Osteoblast (primary cell): ENCODE measurements around the gene ZBTB7C. TPM values are rescaled to one million over a fixed set of nuclear protein-coding genes. Genes with fewer than 3 reads are reported as not detected.

Source experiments
- DNase-seq: peaks from one replicate; pipeline ENCODE4 v3.0.0; 2011; ENCODE audit warnings: low spot score, mixed read lengths; ENCODE audit not compliant: insufficient read length; ENCODE audit errors: missing footprints
- H2AFZ ChIP-seq: 2 replicates; pipeline ENCODE4 v1.6.0; 2011; ENCODE audit warnings: mild to moderate bottlenecking, low read length
- H3K27ac ChIP-seq: 2 replicates; pipeline ENCODE4 v1.5.1; 2011; ENCODE audit warnings: mild to moderate bottlenecking, low read depth, low read length, moderate library complexity
- H3K27me3 ChIP-seq: 2 replicates; pipeline ENCODE4 v1.6.0; 2012; ENCODE audit warnings: mild to moderate bottlenecking, control low read depth, inconsistent platforms, low read length, moderate library complexity; ENCODE audit not compliant: insufficient read depth
- H3K36me3 ChIP-seq: 2 replicates; pipeline ENCODE4 v1.5.1; 2011; ENCODE audit warnings: mild to moderate bottlenecking, low read length, control low read depth, moderate library complexity; ENCODE audit not compliant: insufficient read depth
- H3K4me1 ChIP-seq: 2 replicates; pipeline ENCODE4 v1.5.1; 2011; ENCODE audit warnings: mild to moderate bottlenecking, low read length, control low read depth, moderate library complexity; ENCODE audit not compliant: insufficient read depth
- H3K4me2 ChIP-seq: 2 replicates; pipeline ENCODE4 v1.6.0; 2011; ENCODE audit warnings: mild to moderate bottlenecking, low read length; ENCODE audit not compliant: insufficient read depth
- H3K4me3 ChIP-seq: fragments of 200-600 bp; sonication (generic); 3 replicates; pipeline ENCODE4 v1.5.1; 2012; ENCODE audit warnings: mild to moderate bottlenecking, low read length, inconsistent platforms; ENCODE audit not compliant: insufficient read depth
- H3K79me2 ChIP-seq: 2 replicates; pipeline ENCODE4 v1.6.0; 2012; ENCODE audit warnings: mild to moderate bottlenecking, low read length, control low read depth, inconsistent platforms; ENCODE audit not compliant: insufficient read depth
- H3K9me3 ChIP-seq: 2 replicates; pipeline ENCODE4 v1.5.1; 2011; ENCODE audit warnings: low read depth, low read length, control low read depth
- H4K20me1 ChIP-seq: 2 replicates; pipeline ENCODE4 v1.6.0; 2012; ENCODE audit warnings: mild to moderate bottlenecking, low read length, control low read depth; ENCODE audit not compliant: insufficient read depth
- CTCF ChIP-seq: IDR thresholded peaks from 2 replicates; pipeline ENCODE4 v1.5.1; 2011; ENCODE audit warnings: mild to moderate bottlenecking, low read depth, low read length, moderate library complexity; ENCODE audit errors: extremely low read depth
- total RNA-seq: library from RNA; depleted of rRNA; stranded (reverse); fragments of >200 nt; gene quantifications from 2 replicates; pipeline ENCODE4 v1.2.3, GENCODE V29; 2012

ZBTB7C gene
- total RNA-seq, 1 donor, result 0.36 TPM

GRCh38 chr18:48206887-48207286, 202.3 kb downstream of the ZBTB7C start:
- Histone ChIP-seq H3K4me1 (no peaks in the 10 kb centered on the region), H3K79me2 (no peaks in the 10 kb centered on the region), H3K4me3 (no peak overlapping the region), H2AFZ (no peak overlapping the region), H3K9me3 (no peaks in the 10 kb centered on the region), H3K4me2 (no peak overlapping the region), H3K27me3 (peaks cover 3% of the 10 kb centered on the region), H3K36me3 (no peaks in the 10 kb centered on the region), H3K27ac (no peak overlapping the region), H4K20me1 (no peaks in the 10 kb centered on the region)
- no peak for DNase-seq
- TF ChIP-seq CTCF, result no peak

GRCh38 chr18:48203961-48204666, 205.1 kb downstream of the ZBTB7C start:
- H3K27ac ChIP-seq, result no peak overlapping the region
- no peaks in the 10 kb centered on the region for H3K4me1 ChIP-seq
- H3K79me2 ChIP-seq, result no peaks in the 10 kb centered on the region
- no peak for DNase-seq
- H3K9me3 ChIP-seq, result no peaks in the 10 kb centered on the region
- no peak overlapping the region for H3K4me2 ChIP-seq
- H3K4me3 ChIP-seq, result no peak overlapping the region
- no peak overlapping the region for H2AFZ ChIP-seq
- H4K20me1 ChIP-seq, result no peaks in the 10 kb centered on the region
- no peaks in the 10 kb centered on the region for H3K36me3 ChIP-seq
- no peaks in the 10 kb centered on the region for H3K27me3 ChIP-seq
- no peak for TF ChIP-seq CTCF

DNA sequence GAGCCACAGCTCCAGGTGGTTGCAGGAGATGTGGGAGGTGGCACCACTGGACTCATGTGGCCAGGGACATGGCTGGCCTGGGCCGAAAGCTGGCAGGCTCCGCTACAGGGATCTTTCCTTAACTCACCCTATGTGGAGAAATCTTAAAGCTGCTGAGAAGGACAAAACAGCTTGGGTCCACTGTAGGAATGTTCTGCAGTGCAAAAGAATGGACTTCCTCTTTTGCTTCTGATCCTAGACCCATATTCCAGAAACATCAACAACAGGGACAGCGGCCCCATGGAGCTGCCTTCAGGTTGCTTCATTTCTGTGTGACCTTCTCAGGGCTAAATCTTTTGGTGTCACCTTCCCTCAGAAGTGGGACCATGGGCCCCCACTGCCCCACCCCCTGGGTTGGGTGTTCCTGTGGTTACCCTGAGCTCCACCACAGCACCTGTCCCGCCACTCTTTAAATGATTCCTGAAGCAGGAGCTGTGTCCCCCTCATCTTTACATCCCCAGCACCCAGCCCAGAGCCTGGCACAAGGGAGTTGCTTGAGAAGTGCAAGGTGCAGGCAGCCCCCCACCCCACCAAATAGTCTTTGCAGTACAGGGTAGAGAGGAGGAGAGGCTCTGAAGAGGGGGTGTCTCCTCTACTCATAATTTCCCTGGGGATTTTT, 205.8 kb downstream of the ZBTB7C start:
- no peak for TF ChIP-seq CTCF
- Histone ChIP-seq H2AFZ (no peak overlapping the region), H4K20me1 (no peaks in the 10 kb centered on the region), H3K36me3 (no peaks in the 10 kb centered on the region), H3K9me3 (no peaks in the 10 kb centered on the region), H3K4me1 (no peaks in the 10 kb centered on the region), H3K79me2 (no peaks in the 10 kb centered on the region), H3K27ac (no peak overlapping the region), H3K4me3 (no peak overlapping the region), H3K4me2 (no peak overlapping the region), H3K27me3 (no peaks in the 10 kb centered on the region)
- no peak for DNase-seq

- TF ChIP-seq CTCF, result no peak
- H3K79me2 ChIP-seq, result no peaks in the 10 kb centered on the region
- H3K4me1 ChIP-seq, result no peaks in the 10 kb centered on the region
- H3K9me3 ChIP-seq, result no peaks in the 10 kb centered on the region
- no peak overlapping the region for H3K27ac ChIP-seq
- no peak for DNase-seq
- H4K20me1 ChIP-seq, result no peaks in the 10 kb centered on the region
- H3K27me3 ChIP-seq, result no peaks in the 10 kb centered on the region
- H3K4me3 ChIP-seq, result no peak overlapping the region
- H2AFZ ChIP-seq, result no peak overlapping the region
- H3K4me2 ChIP-seq, result no peak overlapping the region
- H3K36me3 ChIP-seq, result no peaks in the 10 kb centered on the region
These were observed 206.6 kb downstream of the ZBTB7C start for GRCh38 chr18:48202350-48203260.
